Activated T-cell treated with anti-CD3 and anti-CD28 coated beads, Interleukin-2, amount 50 U/mL, for 72 hours (primary cell): ENCODE measurements around the gene COBL. TPM values are rescaled to one million over a fixed set of nuclear protein-coding genes. Genes with fewer than 3 reads are reported as not detected.

Source experiments
- ATAC-seq, 2 donors: fragments of 150-1000 bp; cut with Tn5 transposase; replicated peaks in 1 of 2; 2 replicates each; pipeline ENCODE4 v1.10.0; 2021; ENCODE audit warnings: moderate library complexity in 2 of 2, mild to moderate bottlenecking in 1 of 2
- DNase-seq, 2 donors: peaks; one replicate each; pipeline ENCODE4 v3.0.0; 2021 to 2022; ENCODE audit warnings: mixed read lengths in 1 of 2
- H3K27ac Mint-ChIP-seq: one replicate; pipeline ENCODE4 v1.8.0; 2022; ENCODE audit warnings: mild to moderate bottlenecking, moderate library complexity, mixed read lengths
- H3K27me3 Mint-ChIP-seq: one replicate; pipeline ENCODE4 v1.8.0; 2022; ENCODE audit warnings: low read depth, mixed read lengths
- H3K36me3 Mint-ChIP-seq, 2 donors: one replicate each; pipeline ENCODE4 v1.8.0; 2022; ENCODE audit warnings: mixed read lengths in 2 of 2, mild to moderate bottlenecking in 1 of 2; ENCODE audit not compliant: insufficient read depth in 2 of 2
- H3K4me1 Mint-ChIP-seq: one replicate; pipeline ENCODE4 v1.8.0; 2022; ENCODE audit warnings: low read depth, mixed read lengths
- H3K4me3 Mint-ChIP-seq, 2 donors: one replicate each; pipeline ENCODE4 v1.8.0; 2022; ENCODE audit warnings: mild to moderate bottlenecking in 2 of 2, mixed read lengths in 2 of 2, moderate library complexity in 2 of 2
- H3K9me3 Mint-ChIP-seq, 2 donors: one replicate each; pipeline ENCODE4 v1.8.0; 2022; ENCODE audit warnings: mixed read lengths in 2 of 2
- total RNA-seq, 2 donors: library from RNA; stranded (reverse); gene quantifications; one replicate each; pipeline ENCODE4 v1.2.3, GENCODE V29; 2022

COBL gene
- total RNA-seq, 2 donors from 2014 or later, result not detected

DNA sequence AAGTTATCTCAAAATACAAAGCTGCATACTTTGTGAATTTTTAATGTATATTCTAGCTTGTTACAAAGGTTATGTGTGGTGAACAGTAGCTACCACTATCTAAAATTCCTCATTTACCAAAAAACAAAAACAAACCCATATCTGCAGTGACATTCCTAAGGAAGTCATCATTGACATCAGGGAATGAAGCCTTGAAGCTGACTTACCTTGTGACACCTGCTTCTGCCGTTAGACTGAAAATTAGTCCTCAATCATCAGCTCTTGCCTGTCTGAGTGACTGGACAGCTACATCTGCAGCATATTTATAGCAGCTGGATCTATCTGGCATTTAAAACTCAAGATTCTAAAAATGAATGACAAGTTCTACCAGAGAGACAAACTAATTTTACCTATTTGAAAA is 43.2 kb downstream of the COBL start:
- no peaks in the 10 kb centered on the region for H3K4me1 Mint-ChIP-seq
- no peaks in the 10 kb centered on the region for H3K9me3 Mint-ChIP-seq
- ATAC-seq (no peak), DNase-seq (no peak)
- H3K36me3 Mint-ChIP-seq, result no peaks in the 10 kb centered on the region
- H3K27ac Mint-ChIP-seq, result no peak overlapping the region
- no peak overlapping the region for H3K4me3 Mint-ChIP-seq
- H3K27me3 Mint-ChIP-seq, result peaks cover 8% of the 10 kb centered on the region

DNA sequence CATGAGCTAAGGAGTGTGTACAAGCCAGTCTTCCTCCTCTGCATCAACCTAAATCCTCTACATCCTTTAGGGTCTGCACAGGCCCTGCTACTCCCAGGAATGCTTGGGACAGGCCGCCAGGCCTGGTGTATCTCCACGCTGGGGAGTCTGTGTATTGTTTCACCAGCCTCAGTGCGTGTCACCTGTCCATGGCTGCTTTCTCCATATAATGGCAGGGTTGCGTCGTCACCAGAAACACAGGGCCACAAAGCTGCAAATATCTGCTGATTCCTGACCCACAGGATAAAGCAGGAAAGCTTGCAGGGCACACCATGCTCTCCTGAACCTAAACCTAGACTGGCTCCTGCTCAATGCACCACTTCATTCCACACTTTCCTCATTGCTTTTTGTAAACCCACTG is 45.6 kb downstream of the COBL start:
- H3K4me3 Mint-ChIP-seq, result no peak overlapping the region
- peaks cover 8% of the 10 kb centered on the region for H3K27me3 Mint-ChIP-seq
- no peaks in the 10 kb centered on the region for H3K4me1 Mint-ChIP-seq
- no peak for ATAC-seq
- H3K9me3 Mint-ChIP-seq, result no peaks in the 10 kb centered on the region
- no peak for DNase-seq
- no peaks in the 10 kb centered on the region for H3K36me3 Mint-ChIP-seq
- no peak overlapping the region for H3K27ac Mint-ChIP-seq

DNA sequence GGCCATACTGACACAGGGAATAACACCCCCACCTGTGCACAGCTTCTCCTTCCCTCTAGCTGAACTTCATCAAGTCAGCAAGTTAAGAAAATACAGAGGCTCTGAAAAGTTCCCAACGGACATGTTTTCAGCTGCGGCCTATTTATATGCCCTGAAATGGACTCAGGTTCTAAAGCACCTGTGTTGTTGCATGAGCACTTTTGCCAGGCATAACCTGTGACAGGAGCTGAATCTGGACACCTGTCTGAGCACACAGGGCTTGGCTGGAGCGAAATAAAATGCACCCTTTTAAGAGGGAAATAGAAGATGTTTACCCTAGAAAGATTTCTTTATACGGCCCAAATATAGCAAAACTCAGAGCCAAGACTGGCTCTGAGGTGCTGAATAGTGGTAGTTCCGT is 46.7 kb downstream of the COBL start:
- Mint-ChIP-seq H3K9me3 (no peaks in the 10 kb centered on the region), H3K27ac (no peak overlapping the region), H3K4me1 (no peaks in the 10 kb centered on the region), H3K27me3 (peaks cover 8% of the 10 kb centered on the region), H3K36me3 (no peaks in the 10 kb centered on the region), H3K4me3 (no peak overlapping the region)
- ATAC-seq (no peak), DNase-seq (no peak)

DNA sequence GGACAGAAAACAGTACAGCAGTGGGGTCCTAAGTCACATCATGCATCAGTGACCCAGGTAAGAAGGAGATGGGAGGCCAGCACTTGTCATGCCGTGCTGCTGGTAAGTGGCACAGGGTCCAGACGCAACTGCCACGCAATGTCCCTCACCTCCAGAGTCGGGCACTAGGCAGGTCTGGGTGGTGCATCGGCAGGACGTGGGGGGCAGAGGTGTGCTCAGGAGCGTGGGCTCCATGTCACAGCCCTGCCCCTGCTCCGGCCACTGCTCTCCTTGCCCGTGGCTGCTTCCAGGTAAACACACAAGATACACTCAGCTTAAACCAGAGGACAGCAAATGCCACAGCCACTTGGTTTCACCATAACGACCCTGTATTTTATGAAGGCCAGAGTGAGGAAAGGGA is 47.3 kb downstream of the COBL start:
- DNase-seq, result no peak
- H3K9me3 Mint-ChIP-seq, result no peaks in the 10 kb centered on the region
- no peaks in the 10 kb centered on the region for H3K36me3 Mint-ChIP-seq
- H3K4me1 Mint-ChIP-seq, result no peaks in the 10 kb centered on the region
- peaks cover 7% of the 10 kb centered on the region for H3K27me3 Mint-ChIP-seq
- no peak overlapping the region for H3K4me3 Mint-ChIP-seq
- no peak overlapping the region for H3K27ac Mint-ChIP-seq
- ATAC-seq, result no peak

DNA sequence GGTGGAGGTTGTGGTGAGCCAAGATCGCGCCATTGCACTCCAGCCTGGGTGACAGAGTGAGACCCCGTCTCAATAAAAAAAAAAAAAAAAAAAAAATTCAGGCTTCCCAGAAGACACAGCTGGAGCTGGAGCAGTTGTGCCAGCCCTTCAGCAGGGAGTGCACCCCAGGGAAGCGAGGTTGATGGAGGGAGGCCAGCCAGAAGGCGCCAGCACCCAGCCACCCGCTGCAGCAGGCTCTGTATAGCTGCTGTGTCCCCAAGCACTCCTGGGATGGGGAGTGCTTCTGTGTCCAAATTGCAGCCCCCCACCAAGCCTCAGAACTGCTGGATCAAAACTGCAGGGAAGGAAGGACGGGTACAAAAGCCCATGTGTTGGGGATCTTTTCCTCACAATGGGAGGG is 47.8 kb downstream of the COBL start:
- Mint-ChIP-seq H3K4me1 (no peaks in the 10 kb centered on the region), H3K4me3 (no peak overlapping the region), H3K9me3 (no peaks in the 10 kb centered on the region), H3K36me3 (no peaks in the 10 kb centered on the region), H3K27me3 (peaks cover 3% of the 10 kb centered on the region), H3K27ac (no peak overlapping the region)
- DNase-seq (no peak), ATAC-seq (no peak)

DNA sequence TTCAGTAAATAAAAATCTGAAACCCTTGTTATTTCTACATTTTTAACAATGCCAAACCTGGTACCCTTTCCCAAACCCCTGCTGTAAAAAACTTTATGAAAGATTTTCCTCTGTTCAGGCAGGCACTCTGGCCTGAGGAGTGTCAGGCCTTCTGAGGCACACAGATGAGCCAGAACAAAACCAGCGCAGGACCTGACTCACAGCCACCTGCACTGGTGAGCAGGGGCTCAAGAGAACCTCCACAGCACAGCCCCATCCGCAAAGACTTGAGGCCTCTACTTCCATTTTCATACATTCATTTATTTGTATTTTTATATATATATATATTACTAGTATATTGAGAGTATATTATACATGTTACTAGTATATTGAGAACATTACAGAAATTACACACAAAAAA is 49.4 kb downstream of the COBL start:
- ATAC-seq, result no peak
- Mint-ChIP-seq H3K27me3 (peaks cover 2% of the 10 kb centered on the region), H3K36me3 (no peaks in the 10 kb centered on the region), H3K4me3 (no peak overlapping the region), H3K27ac (no peak overlapping the region), H3K4me1 (no peaks in the 10 kb centered on the region), H3K9me3 (no peaks in the 10 kb centered on the region)
- DNase-seq, result no peak

DNA sequence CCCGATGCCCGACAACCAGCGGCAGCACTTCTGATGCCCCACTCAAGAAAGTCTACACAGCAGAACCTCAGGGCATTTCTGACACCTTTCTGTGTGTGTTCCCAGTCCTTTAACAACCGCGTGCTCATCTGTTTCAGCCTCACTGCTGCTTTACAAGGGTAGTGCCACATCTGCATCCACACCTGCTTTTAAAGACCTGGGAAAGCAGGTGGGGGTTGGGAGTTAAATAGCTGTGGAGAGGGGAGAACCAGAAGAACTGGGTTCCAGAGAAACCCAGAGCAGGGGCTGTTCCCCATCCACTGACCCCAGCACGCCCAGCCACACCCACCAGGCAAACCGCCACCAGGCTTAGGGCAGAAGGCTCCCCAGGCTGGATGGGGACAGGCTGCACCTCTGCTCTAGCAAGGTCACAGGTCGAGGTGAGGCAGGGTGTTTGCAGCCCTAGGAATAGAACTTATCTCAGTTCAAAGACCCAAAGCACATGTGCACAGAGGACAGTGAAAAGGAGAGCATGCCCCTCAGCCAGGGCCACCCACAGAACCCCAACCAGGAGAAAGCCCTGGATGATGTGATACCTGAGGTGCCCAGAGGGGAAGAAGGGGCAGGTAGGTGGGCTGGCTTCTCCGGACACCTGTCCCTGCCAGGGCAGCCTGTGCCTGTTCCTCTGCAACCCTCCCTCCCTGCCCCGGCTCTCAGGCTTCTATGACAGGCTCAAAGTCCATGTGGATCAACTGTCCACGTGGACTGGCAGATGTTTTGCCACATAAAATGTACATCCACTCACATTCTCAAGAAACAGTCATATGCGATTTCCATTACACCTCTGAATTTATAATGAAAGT is 51.3 kb downstream of the COBL start:
- Mint-ChIP-seq H3K4me1 (no peaks in the 10 kb centered on the region), H3K27me3 (peaks cover 6% of the 10 kb centered on the region), H3K36me3 (no peaks in the 10 kb centered on the region), H3K4me3 (no peak overlapping the region), H3K27ac (no peak overlapping the region), H3K9me3 (no peaks in the 10 kb centered on the region)
- no peak for DNase-seq
- no peak for ATAC-seq

DNA sequence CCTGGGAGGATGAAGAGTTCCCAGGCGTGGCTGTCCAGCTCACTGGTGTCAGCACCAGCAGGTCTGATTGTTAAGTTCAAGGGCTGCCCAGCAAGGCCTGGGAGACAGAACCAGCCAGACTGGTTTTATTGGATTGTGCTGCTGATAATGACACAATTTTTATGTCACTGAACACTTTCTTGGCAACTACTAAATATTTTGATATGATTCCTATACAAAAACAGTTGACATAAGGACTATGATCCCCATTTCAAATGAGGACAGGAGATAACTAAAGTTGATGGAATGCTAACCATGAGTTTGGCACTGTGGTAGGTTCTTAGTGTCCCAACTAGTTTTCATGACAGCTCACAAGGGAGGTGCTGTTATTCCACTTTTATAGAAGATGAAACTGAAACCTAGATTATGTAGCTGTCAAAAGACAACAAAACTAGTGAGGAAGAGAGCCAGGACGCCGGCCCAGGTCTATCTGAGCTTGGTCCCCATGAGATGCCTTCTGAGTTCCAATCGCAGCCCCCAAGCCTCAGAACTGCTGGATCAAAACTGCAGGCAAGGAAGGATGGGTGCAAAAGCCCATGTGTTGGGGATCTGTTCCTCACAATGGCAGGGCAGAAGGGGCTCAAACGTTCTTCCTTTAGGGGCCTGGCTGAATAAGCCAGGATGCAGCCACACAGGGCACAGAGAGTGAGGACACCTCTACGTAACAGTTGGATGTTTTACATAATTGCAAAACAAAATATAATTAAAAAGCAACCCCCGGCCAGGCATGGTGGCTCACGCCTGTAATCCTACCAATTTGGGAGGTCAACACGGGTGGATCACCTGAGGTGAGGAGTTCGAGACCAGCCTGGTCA is 52.8 kb downstream of the COBL start:
- Mint-ChIP-seq H3K27me3 (peaks cover 8% of the 10 kb centered on the region), H3K27ac (no peak overlapping the region), H3K4me1 (no peaks in the 10 kb centered on the region), H3K4me3 (no peak overlapping the region), H3K9me3 (no peaks in the 10 kb centered on the region), H3K36me3 (no peaks in the 10 kb centered on the region)
- ATAC-seq (no peak), DNase-seq (no peak)

DNA sequence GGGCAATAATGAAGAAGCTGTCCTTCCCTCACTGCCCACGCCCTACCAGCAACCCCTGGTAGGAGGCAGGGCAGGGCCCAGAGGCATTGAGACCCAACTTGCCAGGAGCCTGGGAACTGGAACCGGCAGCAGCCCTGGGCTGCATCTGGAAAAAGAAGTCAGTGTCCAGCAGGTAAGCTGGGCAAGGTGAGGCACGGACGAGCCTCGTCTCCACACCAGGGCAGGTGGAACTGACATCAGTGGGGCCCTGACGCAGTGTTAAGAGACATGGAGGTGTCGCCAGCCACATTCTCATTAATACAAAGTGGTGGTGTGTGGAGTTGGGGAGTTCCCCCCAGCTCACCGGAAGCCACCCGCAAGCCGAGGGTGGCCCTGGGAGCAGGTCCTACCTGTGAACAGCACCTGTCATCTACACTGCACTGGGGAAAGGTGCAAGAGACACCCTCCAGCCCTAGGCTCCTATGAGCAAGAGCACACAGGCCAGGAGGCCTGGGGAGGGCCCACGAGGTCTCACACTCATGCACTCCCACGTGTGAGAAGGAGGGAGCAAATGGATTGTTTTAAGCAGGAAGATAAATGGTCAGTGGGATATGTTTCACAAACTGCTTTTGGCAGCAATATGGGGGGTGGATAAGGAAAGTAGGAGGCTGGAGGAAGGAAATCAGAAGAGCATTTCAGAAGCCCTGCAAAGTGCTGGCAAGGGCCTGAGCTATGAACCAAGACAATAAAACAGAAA is 53.6 kb downstream of the COBL start:
- ATAC-seq (no peak), DNase-seq (no peak)
- H3K27ac Mint-ChIP-seq, result no peak overlapping the region
- H3K36me3 Mint-ChIP-seq, result no peaks in the 10 kb centered on the region
- H3K4me3 Mint-ChIP-seq, result no peak overlapping the region
- no peaks in the 10 kb centered on the region for H3K9me3 Mint-ChIP-seq
- peaks cover 13% of the 10 kb centered on the region for H3K27me3 Mint-ChIP-seq
- no peaks in the 10 kb centered on the region for H3K4me1 Mint-ChIP-seq

DNA sequence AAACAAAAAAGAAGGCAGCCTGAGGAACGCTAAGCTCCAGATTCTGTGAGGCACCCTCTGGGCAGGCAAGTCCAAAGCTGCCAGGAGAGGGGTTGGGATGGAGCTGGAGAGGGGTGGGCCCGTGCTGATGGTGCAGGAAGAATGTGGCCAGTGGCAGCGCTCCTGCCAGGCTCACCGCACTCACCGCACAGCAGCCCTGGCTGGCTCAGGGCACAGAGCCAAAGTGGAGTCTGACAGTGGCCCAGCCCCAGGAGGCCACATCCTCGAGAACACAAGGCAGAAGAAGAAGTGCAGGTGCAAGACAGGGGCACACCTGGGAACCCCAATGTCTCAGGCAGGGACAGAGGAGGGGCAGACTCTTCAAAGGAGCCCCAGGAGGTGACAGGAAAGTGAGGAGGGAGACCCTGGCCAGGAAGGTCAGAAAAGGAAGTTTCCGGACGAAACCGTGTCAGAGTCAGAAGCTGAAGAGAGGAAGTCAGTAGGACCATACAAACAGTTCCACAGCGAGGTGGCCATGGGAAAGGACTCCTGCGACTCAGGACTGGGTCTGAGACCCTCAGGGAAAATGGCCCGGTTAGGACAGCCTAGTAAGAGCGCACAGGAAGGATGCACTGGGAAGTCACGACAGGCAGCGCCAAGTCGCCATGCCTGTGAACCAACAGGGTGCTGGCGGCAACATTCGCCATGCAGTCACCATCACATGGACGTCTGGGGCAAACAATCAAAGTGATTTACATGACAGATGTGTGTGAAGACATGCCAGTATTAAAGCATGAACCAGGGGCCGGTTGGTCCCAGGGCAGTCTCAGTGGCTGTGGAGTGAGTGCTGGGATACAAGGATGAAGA is 54.4 kb downstream of the COBL start:
- H3K27me3 Mint-ChIP-seq, result peaks cover 13% of the 10 kb centered on the region
- no peaks in the 10 kb centered on the region for H3K9me3 Mint-ChIP-seq
- no peaks in the 10 kb centered on the region for H3K4me1 Mint-ChIP-seq
- no peak overlapping the region for H3K4me3 Mint-ChIP-seq
- H3K36me3 Mint-ChIP-seq, result no peaks in the 10 kb centered on the region
- ATAC-seq (no peak), DNase-seq (no peak)
- no peak overlapping the region for H3K27ac Mint-ChIP-seq

DNA sequence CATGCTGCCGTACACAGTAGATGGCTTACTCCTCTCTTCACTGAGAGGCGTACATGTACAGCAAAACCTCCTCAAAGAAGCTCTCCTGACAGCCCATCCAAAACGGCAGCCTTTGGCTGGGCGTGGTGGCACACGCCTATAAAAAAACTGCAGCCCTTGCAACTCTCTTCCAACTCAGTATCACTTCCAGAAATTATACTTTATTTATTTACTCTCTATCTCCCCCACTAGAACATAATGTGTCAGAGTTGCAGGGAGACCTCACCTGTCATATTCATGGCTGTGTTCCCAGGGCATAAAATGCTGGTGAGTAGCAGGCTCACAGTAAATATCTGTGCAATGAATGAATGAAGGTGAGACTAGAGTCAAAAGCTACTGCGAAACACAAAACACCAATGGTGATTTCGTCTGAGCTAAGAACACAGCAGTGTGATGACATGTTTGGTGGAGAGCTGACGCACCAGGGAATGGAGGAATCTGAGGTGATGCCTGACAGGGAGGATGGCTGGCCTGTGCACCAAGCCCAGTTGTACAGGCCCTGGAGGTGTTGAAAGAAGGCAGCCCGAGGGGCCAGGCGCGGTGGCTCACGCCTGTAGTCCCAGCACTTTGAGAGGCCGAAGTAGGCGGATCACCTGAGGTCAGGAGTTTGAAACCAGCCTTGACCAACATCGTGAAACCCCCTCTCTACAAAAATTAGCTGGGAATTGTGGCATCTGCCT is 55.3 kb downstream of the COBL start:
- Mint-ChIP-seq H3K4me1 (no peaks in the 10 kb centered on the region), H3K36me3 (no peaks in the 10 kb centered on the region), H3K4me3 (no peak overlapping the region), H3K27ac (no peak overlapping the region), H3K9me3 (no peaks in the 10 kb centered on the region), H3K27me3 (peaks cover 13% of the 10 kb centered on the region)
- ATAC-seq (no peak), DNase-seq (no peak)

DNA sequence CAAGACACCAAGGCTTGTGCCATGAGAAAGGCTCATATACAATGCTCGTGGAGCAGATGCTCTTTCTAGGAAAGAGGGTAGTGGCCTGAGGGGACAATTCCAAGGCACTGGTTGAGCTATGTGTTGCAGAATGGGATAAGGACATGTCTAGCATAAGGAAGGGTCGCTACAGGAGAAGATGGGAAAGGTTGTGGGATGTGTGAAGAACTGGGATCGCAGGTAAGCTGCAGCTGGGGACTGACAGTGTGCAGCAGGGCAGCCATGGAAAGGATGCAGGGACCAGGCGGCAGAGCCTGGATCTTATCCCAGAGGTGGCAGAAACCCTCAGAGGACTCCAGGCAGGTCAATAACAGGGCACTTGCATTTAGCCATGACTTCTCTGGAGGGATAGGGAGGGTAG is 56.1 kb downstream of the COBL start:
- peaks cover 13% of the 10 kb centered on the region for H3K27me3 Mint-ChIP-seq
- ATAC-seq, result no peak
- no peak overlapping the region for H3K4me3 Mint-ChIP-seq
- H3K4me1 Mint-ChIP-seq, result no peaks in the 10 kb centered on the region
- H3K27ac Mint-ChIP-seq, result no peak overlapping the region
- H3K9me3 Mint-ChIP-seq, result no peaks in the 10 kb centered on the region
- H3K36me3 Mint-ChIP-seq, result no peaks in the 10 kb centered on the region
- DNase-seq, result no peak
